GM06990 (cell line): Measurements from ENCODE around the gene C9orf85.
"Not testable (repeated sequence)": the region's sequence is repeated elsewhere in the genome, so short reads cannot be mapped to it uniquely, and the experiment has no call there.

ENCODE experiments used
- DNase-seq: peaks from one replicate; pipeline ENCODE4 v3.0.0-alpha.2; 2011; ENCODE audit not compliant: insufficient read length; ENCODE audit errors: extremely low read depth
- H3K27me3 ChIP-seq: replicated peaks from 2 replicates; pipeline ENCODE4 v1.6.0; 2011; ENCODE audit warnings: low read length; ENCODE audit not compliant: control insufficient read depth, insufficient read depth
- H3K36me3 ChIP-seq: 2 replicates; pipeline ENCODE4 v1.5.1; 2011; ENCODE audit warnings: low read length; ENCODE audit not compliant: control insufficient read depth, insufficient read depth
- H3K4me3 ChIP-seq: replicated peaks from 2 replicates; pipeline ENCODE4 v1.5.1; 2011; ENCODE audit warnings: low read depth, mild to moderate bottlenecking, control low read depth, low read length
- TF ChIP-seq, protein P1 (sequence below): IDR thresholded peaks from 2 replicates; pipeline ENCODE4 v1.5.1; 2011; ENCODE audit warnings: low read length, control low read depth, mild to moderate bottlenecking, inconsistent platforms; ENCODE audit not compliant: insufficient read depth, poor library complexity, severe bottlenecking

C9orf85 gene

DNA sequence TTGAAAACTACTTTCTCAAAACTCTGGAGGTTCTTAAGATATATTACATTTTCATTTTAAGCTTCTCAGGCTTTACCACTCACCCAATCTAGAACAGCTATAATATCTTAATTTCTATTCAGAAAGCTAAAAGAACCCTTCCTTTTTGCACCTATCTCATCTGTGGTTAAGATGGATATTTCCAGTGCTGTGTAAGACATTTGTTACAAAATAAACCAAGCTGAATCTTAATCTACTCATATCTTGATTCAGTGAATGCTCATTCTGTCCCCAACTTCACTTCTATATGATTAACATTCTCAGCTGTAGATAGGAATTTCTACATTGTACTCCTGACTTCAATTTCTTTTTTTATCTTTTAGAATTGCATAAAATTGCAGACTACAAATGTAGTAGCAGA, 15.5 kb upstream of the C9orf85 start:
- Histone ChIP-seq H3K27me3 (no peaks in the 10 kb centered on the region), H3K4me3 (no peak overlapping the region), H3K36me3 (no peaks in the 10 kb centered on the region)
- TF ChIP-seq, protein P1, sequence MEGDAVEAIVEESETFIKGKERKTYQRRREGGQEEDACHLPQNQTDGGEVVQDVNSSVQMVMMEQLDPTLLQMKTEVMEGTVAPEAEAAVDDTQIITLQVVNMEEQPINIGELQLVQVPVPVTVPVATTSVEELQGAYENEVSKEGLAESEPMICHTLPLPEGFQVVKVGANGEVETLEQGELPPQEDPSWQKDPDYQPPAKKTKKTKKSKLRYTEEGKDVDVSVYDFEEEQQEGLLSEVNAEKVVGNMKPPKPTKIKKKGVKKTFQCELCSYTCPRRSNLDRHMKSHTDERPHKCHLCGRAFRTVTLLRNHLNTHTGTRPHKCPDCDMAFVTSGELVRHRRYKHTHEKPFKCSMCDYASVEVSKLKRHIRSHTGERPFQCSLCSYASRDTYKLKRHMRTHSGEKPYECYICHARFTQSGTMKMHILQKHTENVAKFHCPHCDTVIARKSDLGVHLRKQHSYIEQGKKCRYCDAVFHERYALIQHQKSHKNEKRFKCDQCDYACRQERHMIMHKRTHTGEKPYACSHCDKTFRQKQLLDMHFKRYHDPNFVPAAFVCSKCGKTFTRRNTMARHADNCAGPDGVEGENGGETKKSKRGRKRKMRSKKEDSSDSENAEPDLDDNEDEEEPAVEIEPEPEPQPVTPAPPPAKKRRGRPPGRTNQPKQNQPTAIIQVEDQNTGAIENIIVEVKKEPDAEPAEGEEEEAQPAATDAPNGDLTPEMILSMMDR, result no peak
- no peak for DNase-seq

DNA sequence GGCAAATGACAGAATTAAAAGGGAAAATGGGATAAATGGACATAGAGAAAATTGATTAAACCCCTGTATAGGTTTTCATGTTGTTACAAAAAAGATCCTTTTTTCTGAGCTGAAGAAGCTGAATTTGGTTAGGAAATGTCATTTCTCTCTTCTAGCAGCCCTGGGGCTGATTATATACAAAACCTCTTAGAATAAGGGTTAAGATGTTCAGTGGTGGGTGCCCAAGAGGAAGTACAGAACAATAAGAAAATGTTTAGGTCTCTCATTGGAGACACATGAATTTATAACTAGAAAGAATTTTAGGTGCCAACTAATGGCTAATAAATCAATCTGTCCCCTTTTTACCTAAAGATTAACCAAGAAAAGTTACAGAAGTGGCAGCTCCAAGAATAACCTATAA, 14.7 kb upstream of the C9orf85 start:
- Histone ChIP-seq H3K36me3 (no peaks in the 10 kb centered on the region), H3K27me3 (no peaks in the 10 kb centered on the region), H3K4me3 (no peak overlapping the region)
- TF ChIP-seq, protein P1, result no peak
- DNase-seq, result no peak

- DNase-seq, result no peak
- Histone ChIP-seq H3K36me3 (no peaks in the 10 kb centered on the region), H3K27me3 (no peaks in the 10 kb centered on the region), H3K4me3 (no peak overlapping the region)
- TF ChIP-seq, protein P1, result no peak
Observed at GRCh38 chr9:71897577-71897976, 13.9 kb upstream of the C9orf85 start.

DNA sequence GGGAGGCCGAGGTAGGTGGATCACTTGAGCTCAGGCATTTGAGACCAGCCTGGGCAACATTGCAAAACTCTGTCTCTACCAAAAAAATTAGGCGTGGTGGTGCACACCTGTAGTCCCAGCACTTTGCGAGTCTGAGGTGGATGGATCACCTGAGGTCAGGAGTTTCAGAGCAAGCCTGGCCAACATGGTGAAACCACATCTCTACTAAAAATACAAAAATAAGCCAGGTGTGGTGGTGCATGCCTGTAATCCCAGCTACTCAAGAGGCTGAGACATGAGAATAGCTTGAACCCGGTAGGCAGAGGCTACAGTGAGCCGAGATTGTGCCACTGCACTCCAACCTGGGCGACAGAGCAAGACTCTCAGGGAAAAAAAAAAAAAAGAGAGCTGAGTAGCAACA, 12.7 kb upstream of the C9orf85 start:
- H3K4me3 ChIP-seq, DNase-seq, H3K27me3 ChIP-seq, H3K36me3 ChIP-seq: not testable (repeated sequence)

DNA sequence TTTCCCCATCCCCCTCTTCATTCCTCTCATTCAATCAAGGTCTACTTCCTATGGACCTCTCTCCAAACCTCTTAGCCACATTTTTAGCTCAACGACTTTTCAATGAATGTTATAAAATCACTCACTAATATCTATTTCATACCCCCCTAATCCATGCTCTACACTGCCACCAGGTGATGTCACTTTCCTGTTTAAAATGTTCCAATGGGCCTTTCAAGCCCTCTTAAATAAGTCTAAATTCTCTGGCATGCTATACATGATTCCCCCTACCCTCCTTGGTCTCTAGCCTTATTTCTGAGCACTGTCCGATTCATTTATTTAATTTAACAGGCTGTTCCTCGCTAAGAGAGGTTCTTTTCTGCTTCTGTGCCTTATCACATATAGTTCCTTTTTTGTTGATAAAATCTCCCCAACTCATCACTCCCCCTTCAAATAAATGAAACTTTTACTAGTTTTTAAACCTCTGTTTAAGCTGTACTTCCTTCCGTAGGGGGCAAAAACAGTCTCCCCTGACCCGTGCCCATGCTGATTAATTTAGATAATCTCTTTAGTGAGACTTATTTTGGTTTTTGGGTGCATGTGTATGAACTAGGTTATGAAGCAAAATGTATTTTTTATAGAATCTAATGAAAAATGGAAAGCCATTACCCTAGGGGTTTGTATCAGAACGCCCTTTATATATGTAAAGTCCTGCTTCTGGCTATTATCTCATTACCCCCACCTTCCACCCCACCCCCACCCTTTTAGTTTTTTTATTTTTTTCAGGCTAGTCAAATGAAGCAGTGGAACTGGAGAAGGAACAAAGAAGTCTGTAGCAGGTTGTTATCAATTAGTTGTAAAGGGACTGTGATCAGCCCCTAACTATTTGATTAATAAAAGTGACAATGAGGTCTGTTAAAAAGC, 9.5 kb upstream of the C9orf85 start:
- H3K4me3 ChIP-seq, result no peak overlapping the region

DNA sequence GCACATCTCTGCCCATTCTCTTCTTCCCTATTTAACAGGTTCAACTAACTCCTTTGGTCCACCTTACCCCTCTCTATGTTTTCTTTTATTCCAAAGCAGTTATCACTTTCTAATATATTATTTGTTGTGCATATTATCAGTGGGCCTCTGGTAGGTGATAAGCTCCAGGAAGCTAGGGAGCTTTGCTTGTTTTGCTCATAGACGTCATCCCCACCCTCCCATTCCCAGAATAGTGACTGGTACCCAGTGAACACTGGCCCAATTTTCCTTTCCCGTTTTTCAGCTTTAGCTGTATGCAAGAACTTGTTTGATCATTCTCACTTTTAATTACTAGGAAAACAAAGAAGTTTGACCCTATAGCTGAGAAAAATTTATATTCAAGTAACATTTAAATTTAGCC, 7.4 kb upstream of the C9orf85 start:
- H3K4me3 ChIP-seq, result no peak overlapping the region
- TF ChIP-seq, protein P1, result no peak
- DNase-seq, result no peak
- H3K27me3 ChIP-seq, result no peaks in the 10 kb centered on the region
- H3K36me3 ChIP-seq, result no peaks in the 10 kb centered on the region

More for the DNA sequence above, 9.5 kb upstream of the C9orf85 start:
- H3K27me3 ChIP-seq, result no peaks in the 10 kb centered on the region
- DNase-seq, result no peak
- H3K36me3 ChIP-seq, result no peaks in the 10 kb centered on the region
- TF ChIP-seq, protein P1, result no peak
